PC-9 (cell line): ENCODE data around the gene FERMT3. TPM values are rescaled to one million over a fixed set of nuclear protein-coding genes. Genes with fewer than 3 reads are reported as not detected.

Source experiments
- BruUV-seq: library from RNA; stranded (reverse); fragments of 400-500 nt; replicated peaks from 2 replicates; lab custom pipeline; 2021; lab: Mats Ljungman, UMichigan
- CTCF ChIA-PET: fragments of 300-600 bp; sonication (Branson Sonifier 250); formaldehyde crosslinking; loops from one replicate; lab custom pipeline; 2022; ENCODE audit warnings: antibody characterized with exemption; lab: Charles Lee
- POLR2A ChIA-PET: fragments of 300-600 bp; sonication (Branson Sonifier 250); formaldehyde crosslinking; loops from one replicate; lab custom pipeline; 2022; ENCODE audit warnings: antibody characterized with exemption; ENCODE audit not compliant: unreplicated experiment; lab: Charles Lee
- DNase-seq, 2 experiments: peaks; one replicate each; pipeline versions ENCODE4 v3.0.0 to v3.0.0-alpha.2; 2015 to 2022; ENCODE audit warnings: mixed read lengths in 1 of 2
- H2AFZ ChIP-seq: fragments of 200-600 bp; sonication (generic); 2 replicates; pipeline ENCODE4 v1.8.1; 2017; ENCODE audit warnings: antibody characterized with exemption
- H3F3A ChIP-seq: fragments of 200-600 bp; sonication (generic); 2 replicates; pipeline ENCODE4 v1.8.1; 2017; ENCODE audit warnings: antibody characterized with exemption, mild to moderate bottlenecking, low read depth; ENCODE audit not compliant: insufficient read depth
- H3K27ac ChIP-seq: fragments of 200-600 bp; sonication (generic); 2 replicates; pipeline ENCODE4 v1.6.1; 2016; ENCODE audit warnings: mixed run types
- H3K27me3 ChIP-seq: fragments of 200-600 bp; sonication (generic); 2 replicates; pipeline ENCODE4 v1.6.1; 2016; ENCODE audit warnings: low read depth, mixed run types; ENCODE audit not compliant: insufficient read depth
- H3K36me3 ChIP-seq: fragments of 200-600 bp; sonication (generic); 2 replicates; pipeline ENCODE4 v1.6.1; 2016; ENCODE audit warnings: low read depth, mixed run types
- H3K4me1 ChIP-seq: fragments of 200-600 bp; sonication (generic); replicated peaks from 2 replicates; pipeline ENCODE4 v1.6.1; 2016; ENCODE audit warnings: mixed run types; ENCODE audit not compliant: insufficient read depth
- H3K4me2 ChIP-seq: fragments of 200-600 bp; sonication (generic); 2 replicates; pipeline ENCODE4 v1.6.1; 2017; ENCODE audit warnings: mixed run types
- H3K4me3 ChIP-seq: fragments of 200-600 bp; sonication (generic); 2 replicates; pipeline ENCODE4 v1.6.1; 2016; ENCODE audit warnings: mixed run types
- H3K79me2 ChIP-seq: fragments of 200-600 bp; sonication (generic); 2 replicates; pipeline ENCODE4 v1.6.1; 2017; ENCODE audit warnings: low read depth, mixed run types
- H3K9me2 ChIP-seq: fragments of 200-600 bp; sonication (generic); 2 replicates; pipeline ENCODE4 v1.8.1; 2017; ENCODE audit warnings: mild to moderate bottlenecking; ENCODE audit not compliant: insufficient read depth
- H3K9me3 ChIP-seq: fragments of 200-600 bp; sonication (generic); 2 replicates; pipeline ENCODE4 v1.8.1; 2016; ENCODE audit warnings: low read depth; ENCODE audit not compliant: insufficient read depth
- H4K20me1 ChIP-seq: fragments of 200-600 bp; sonication (generic); 2 replicates; pipeline ENCODE4 v1.8.1; 2017; ENCODE audit not compliant: insufficient read depth
- CTCF ChIP-seq: fragments of 200-600 bp; sonication (generic); conservative IDR thresholded peaks from 2 replicates; pipeline ENCODE4 v1.6.1; 2017; ENCODE audit warnings: mixed run types, antibody characterized with exemption, mild to moderate bottlenecking, moderate library complexity
- EZH2 ChIP-seq: fragments of 200-600 bp; sonication (generic); IDR thresholded peaks from 2 replicates; pipeline ENCODE4 v1.8.0; 2017; ENCODE audit warnings: antibody characterized with exemption, low read depth
- intact Hi-C: fragments of 100-400 bp; cut with micrococcal nuclease; formaldehyde crosslinking; loops from one replicate; pipeline ENCODE4 v1.10.0; 2022; ENCODE audit not compliant: unreplicated experiment
- total RNA-seq: library from RNA; stranded (reverse); gene quantifications from 2 replicates; pipeline ENCODE4 v1.2.3, GENCODE V29; 2021

Gene FERMT3
- total RNA-seq, 1 experiment from 2014 or later = 5.0 TPM

- no peaks in the 10 kb centered on the region for H3K9me3 ChIP-seq
- ChIA-PET POLR2A (interaction anchor here (0.6 kb wide), 2 partner anchors 345 to 1284 kb away, joined by 3 to 5 read pairs; no protein-coding TSS in a partner anchor), CTCF (interaction anchor here (0.6 to 0.8 kb wide), 5 partner anchors 95 to 302 kb away, joined by 3 to 4 read pairs (median 3); partner anchors contain the start of gene CATSPERZ)
Measured at GRCh38 chr11:64186492-64187165, 19.9 kb upstream of the FERMT3 start.

GRCh38 chr11:64192434-64192833 is 14.1 kb upstream of the FERMT3 start:
- intact Hi-C loops = no loop called here
- Histone ChIP-seq H3K27ac (no peak overlapping the region), H2AFZ (no peak overlapping the region), H3K4me3 (no peak overlapping the region), H3K36me3 (peaks cover 59% of the 10 kb centered on the region), H3K27me3 (no peaks in the 10 kb centered on the region), H3K9me2 (no peaks in the 10 kb centered on the region), H3K4me2 (no peak overlapping the region), H3K9me3 (no peaks in the 10 kb centered on the region), H3K79me2 (peaks cover 21% of the 10 kb centered on the region), H3K4me1 (no peaks in the 10 kb centered on the region), H4K20me1 (peaks cover 8% of the 10 kb centered on the region), H3F3A (peaks cover 68% of the 10 kb centered on the region)
- DNase-seq = no peak
- no peak for TF ChIP-seq CTCF
- no peak for TF ChIP-seq EZH2
- ChIA-PET CTCF (no interaction called here), POLR2A (no interaction called here)
- no TSS peak for BruUV-seq

More at GRCh38 chr11:64186492-64187165, 19.9 kb upstream of the FERMT3 start:
- Histone ChIP-seq H2AFZ (no peak overlapping the region), H3K4me2 (no peak overlapping the region), H3K79me2 (peaks cover 28% of the 10 kb centered on the region), H3K27ac (no peak overlapping the region), H3F3A (peaks cover 45% of the 10 kb centered on the region; the same call in 1 of the 2 replicates), H3K36me3 (peaks cover 12% of the 10 kb centered on the region; the same call in 1 of the 2 replicates), H3K27me3 (no peaks in the 10 kb centered on the region), H3K4me1 (peaks cover 21% of the 10 kb centered on the region), H3K9me2 (no peaks in the 10 kb centered on the region), H3K4me3 (no peak overlapping the region), H4K20me1 (no peaks in the 10 kb centered on the region; the same call in 1 of the 2 replicates)
- TF ChIP-seq EZH2 (no peak), CTCF (0 out of 2 replicates have a peak, but pooled peaks have one; percentile 0)
- intact Hi-C loops = loop anchor here (5.0 kb wide), 1 partner anchor 46 kb away; the partner anchor contains the start of genes DNAJC4 and VEGFB
- BruUV-seq = no TSS peak
- DNase-seq = no peak

GRCh38 chr11:64196626-64197025 is 9.9 kb upstream of the FERMT3 start:
- peaks cover 84% of the 10 kb centered on the region for H3F3A ChIP-seq
- no peaks in the 10 kb centered on the region for H3K9me2 ChIP-seq
- H3K27me3 ChIP-seq = no peaks in the 10 kb centered on the region
- intact Hi-C loops = no loop called here
- BruUV-seq = no TSS peak
- TF ChIP-seq EZH2 = no peak
- TF ChIP-seq CTCF = no peak
- H3K36me3 ChIP-seq = peaks cover 67% of the 10 kb centered on the region
- H4K20me1 ChIP-seq = peaks cover 25% of the 10 kb centered on the region
- DNase-seq = no peak
- no peaks in the 10 kb centered on the region for H3K9me3 ChIP-seq
- no peak overlapping the region for H2AFZ ChIP-seq
- no peaks in the 10 kb centered on the region for H3K4me1 ChIP-seq
- H3K79me2 ChIP-seq = peaks cover 24% of the 10 kb centered on the region
- no peak overlapping the region for H3K4me2 ChIP-seq
- H3K27ac ChIP-seq = no peak overlapping the region
- ChIA-PET CTCF (no interaction called here), POLR2A (no interaction called here)
- no peak overlapping the region for H3K4me3 ChIP-seq
